BLaER1 (cell line): Measurements from ENCODE around the gene CEP135.
"Not testable (repeated sequence)": the region's sequence is repeated elsewhere in the genome, so short reads cannot be mapped to it uniquely, and the experiment has no call there.

Source experiments
- H3K27ac ChIP-seq: shearing (Covaris generic); formaldehyde crosslinking; 2 replicates; pipeline ENCODE4 v1.8.1; 2022
- H3K27me3 ChIP-seq: shearing (Covaris generic); formaldehyde crosslinking; 2 replicates; pipeline ENCODE4 v1.8.1; 2022
- H3K36me3 ChIP-seq: shearing (Covaris generic); formaldehyde crosslinking; 2 replicates; pipeline ENCODE4 v1.8.1; 2022
- H3K4me1 ChIP-seq: shearing (Covaris generic); formaldehyde crosslinking; 2 replicates; pipeline ENCODE4 v1.8.1; 2022
- H3K4me2 ChIP-seq: shearing (Covaris generic); formaldehyde crosslinking; 2 replicates; pipeline ENCODE4 v1.8.1; 2022
- H3K4me3 ChIP-seq: shearing (Covaris generic); formaldehyde crosslinking; 2 replicates; pipeline ENCODE4 v1.8.1; 2022
- H3K9ac ChIP-seq: shearing (Covaris generic); formaldehyde crosslinking; 2 replicates; pipeline ENCODE4 v1.8.1; 2022
- H3K9me3 ChIP-seq: shearing (Covaris generic); formaldehyde crosslinking; 2 replicates; pipeline ENCODE4 v1.8.1; 2022
- H4K20me1 ChIP-seq: shearing (Covaris generic); formaldehyde crosslinking; 2 replicates; pipeline ENCODE4 v1.8.1; 2022
- Cebpa-rat ChIP-seq: shearing (Covaris generic); IDR thresholded peaks from 2 replicates; pipeline ENCODE4 v1.8.1; 2022

Gene CEP135

GRCh38 chr4:55965585-55965984, 16.8 kb downstream of the CEP135 start:
- no peak for TF ChIP-seq Cebpa-rat
- Histone ChIP-seq H4K20me1 (no peaks in the 10 kb centered on the region), H3K9me3 (no peaks in the 10 kb centered on the region), H3K4me1 (no peaks in the 10 kb centered on the region), H3K36me3 (peaks cover 80% of the 10 kb centered on the region), H3K4me3 (no peak overlapping the region), H3K27me3 (no peaks in the 10 kb centered on the region), H3K4me2 (no peak overlapping the region), H3K9ac (no peak overlapping the region), H3K27ac (no peak overlapping the region)

GRCh38 chr4:55966324-55966723, 17.6 kb downstream of the CEP135 start:
- not testable (repeated sequence) for H3K4me3 ChIP-seq, H3K4me2 ChIP-seq, H3K9ac ChIP-seq, H3K4me1 ChIP-seq, H3K27ac ChIP-seq, H3K9me3 ChIP-seq, H4K20me1 ChIP-seq, H3K27me3 ChIP-seq
- peaks cover 76% of the 10 kb centered on the region for H3K36me3 ChIP-seq

- peaks cover 75% of the 10 kb centered on the region for H3K36me3 ChIP-seq
- H3K9me3 ChIP-seq, result no peaks in the 10 kb centered on the region
- no peaks in the 10 kb centered on the region for H3K4me1 ChIP-seq
Measured at GRCh38 chr4:55967376-55967775, 18.6 kb downstream of the CEP135 start.

GRCh38 chr4:55973650-55974049, 24.9 kb downstream of the CEP135 start:
- H3K4me2 ChIP-seq, result no peak overlapping the region

More at GRCh38 chr4:55967376-55967775, 18.6 kb downstream of the CEP135 start:
- no peak for TF ChIP-seq Cebpa-rat
- Histone ChIP-seq H3K27ac (no peak overlapping the region), H3K9ac (no peak overlapping the region), H3K4me2 (no peak overlapping the region), H3K4me3 (no peak overlapping the region), H3K27me3 (no peaks in the 10 kb centered on the region), H4K20me1 (no peaks in the 10 kb centered on the region)

GRCh38 chr4:55977811-55978210, 29.1 kb downstream of the CEP135 start:
- peaks cover 82% of the 10 kb centered on the region for H3K36me3 ChIP-seq

More at GRCh38 chr4:55973650-55974049, 24.9 kb downstream of the CEP135 start:
- H3K9ac ChIP-seq, result no peak overlapping the region
- no peak for TF ChIP-seq Cebpa-rat
- no peaks in the 10 kb centered on the region for H3K9me3 ChIP-seq
- H3K4me1 ChIP-seq, result no peaks in the 10 kb centered on the region
- H4K20me1 ChIP-seq, result no peaks in the 10 kb centered on the region
- no peak overlapping the region for H3K27ac ChIP-seq
- H3K4me3 ChIP-seq, result no peak overlapping the region
- H3K36me3 ChIP-seq, result peaks cover 77% of the 10 kb centered on the region
- H3K27me3 ChIP-seq, result no peaks in the 10 kb centered on the region

GRCh38 chr4:55979562-55979961, 30.8 kb downstream of the CEP135 start:
- H3K27me3 ChIP-seq, result no peaks in the 10 kb centered on the region
- no peak overlapping the region for H3K9ac ChIP-seq
- peaks cover 81% of the 10 kb centered on the region for H3K36me3 ChIP-seq
- H4K20me1 ChIP-seq, result no peaks in the 10 kb centered on the region
- no peak overlapping the region for H3K27ac ChIP-seq
- no peak for TF ChIP-seq Cebpa-rat
- no peaks in the 10 kb centered on the region for H3K4me1 ChIP-seq
- H3K4me2 ChIP-seq, result no peak overlapping the region
- H3K9me3 ChIP-seq, result no peaks in the 10 kb centered on the region
- H3K4me3 ChIP-seq, result no peak overlapping the region

More at GRCh38 chr4:55977811-55978210, 29.1 kb downstream of the CEP135 start:
- Histone ChIP-seq H4K20me1 (no peaks in the 10 kb centered on the region), H3K9me3 (no peaks in the 10 kb centered on the region), H3K4me2 (no peak overlapping the region), H3K4me3 (no peak overlapping the region), H3K4me1 (no peaks in the 10 kb centered on the region), H3K9ac (no peak overlapping the region), H3K27me3 (no peaks in the 10 kb centered on the region), H3K27ac (no peak overlapping the region)
- TF ChIP-seq Cebpa-rat, result no peak

GRCh38 chr4:55980725-55981124, 32.0 kb downstream of the CEP135 start:
- Histone ChIP-seq H3K27ac (no peak overlapping the region), H4K20me1 (no peaks in the 10 kb centered on the region), H3K9ac (no peak overlapping the region), H3K4me2 (no peak overlapping the region), H3K4me3 (no peak overlapping the region), H3K4me1 (no peaks in the 10 kb centered on the region), H3K36me3 (peaks cover 80% of the 10 kb centered on the region), H3K9me3 (no peaks in the 10 kb centered on the region), H3K27me3 (no peaks in the 10 kb centered on the region)
- no peak for TF ChIP-seq Cebpa-rat

- no peak overlapping the region for H3K4me2 ChIP-seq
- H3K4me1 ChIP-seq, result no peaks in the 10 kb centered on the region
- TF ChIP-seq Cebpa-rat, result no peak
- no peak overlapping the region for H3K4me3 ChIP-seq
- H4K20me1 ChIP-seq, result no peaks in the 10 kb centered on the region
- H3K27ac ChIP-seq, result no peak overlapping the region
- no peaks in the 10 kb centered on the region for H3K27me3 ChIP-seq
- H3K36me3 ChIP-seq, result peaks cover 81% of the 10 kb centered on the region
- H3K9ac ChIP-seq, result no peak overlapping the region
- no peaks in the 10 kb centered on the region for H3K9me3 ChIP-seq
Measured at GRCh38 chr4:55982976-55983375, 34.2 kb downstream of the CEP135 start.

GRCh38 chr4:55989766-55990165, 41.0 kb downstream of the CEP135 start:
- no peaks in the 10 kb centered on the region for H4K20me1 ChIP-seq
- TF ChIP-seq Cebpa-rat, result no peak
- no peaks in the 10 kb centered on the region for H3K4me1 ChIP-seq
- no peaks in the 10 kb centered on the region for H3K9me3 ChIP-seq
- H3K9ac ChIP-seq, result no peak overlapping the region
- H3K4me2 ChIP-seq, result no peak overlapping the region
- H3K4me3 ChIP-seq, result no peak overlapping the region
- no peak overlapping the region for H3K27ac ChIP-seq
- H3K27me3 ChIP-seq, result no peaks in the 10 kb centered on the region
- H3K36me3 ChIP-seq, result peaks cover 67% of the 10 kb centered on the region

GRCh38 chr4:55993994-55994663, 45.4 kb downstream of the CEP135 start:
- Histone ChIP-seq H3K27ac (no peak overlapping the region), H3K4me2 (no peak overlapping the region), H3K27me3 (no peaks in the 10 kb centered on the region), H3K4me1 (no peaks in the 10 kb centered on the region), H3K4me3 (no peak overlapping the region), H3K9ac (no peak overlapping the region), H3K36me3 (peaks cover 75% of the 10 kb centered on the region), H4K20me1 (no peaks in the 10 kb centered on the region), H3K9me3 (no peaks in the 10 kb centered on the region)
- no peak for TF ChIP-seq Cebpa-rat

- Histone ChIP-seq H3K9ac (no peak overlapping the region), H3K36me3 (peaks cover 92% of the 10 kb centered on the region), H3K4me3 (no peak overlapping the region), H3K27me3 (no peaks in the 10 kb centered on the region), H3K9me3 (no peaks in the 10 kb centered on the region), H4K20me1 (no peaks in the 10 kb centered on the region), H3K4me1 (no peaks in the 10 kb centered on the region), H3K27ac (no peak overlapping the region), H3K4me2 (no peak overlapping the region)
- no peak for TF ChIP-seq Cebpa-rat
Measured at GRCh38 chr4:55996646-55997045, 47.9 kb downstream of the CEP135 start.
